Pancreas (tissue), 10 donors: ENCODE measurements around the gene CTSW. TPM values are rescaled to one million over a fixed set of nuclear protein-coding genes. Genes with fewer than 3 reads are reported as not detected.

ENCODE experiments used
- ATAC-seq, 4 donors: fragments of 200-7000 bp; cut with Tn5 transposase; one replicate each; pipeline versions ENCODE4 v1.8.0 to v1.9.1; 2020; ENCODE audit warnings: mild to moderate bottlenecking in 4 of 4, moderate library complexity in 4 of 4
- DNase-seq, 6 donors: peaks; one replicate each; pipeline ENCODE4 v3.0.0-alpha.2; 2020
- FAIRE-seq: peaks from 2 replicates; lab custom pipeline; 2012; peaks lifted over from hg19 to GRCh38; lab: Jason Lieb, UNC
- H3K27ac ChIP-seq, 4 donors: fragments of 200-600 bp; sonication (generic); 1 replicate in 3 of 4; 2 replicates in 1 of 4; pipeline versions ENCODE4 v1.5.0 to v1.8.0; 2020
- H3K27me3 ChIP-seq, 4 donors: fragments of 200-600 bp; one replicate each; pipeline ENCODE4 v1.8.0; 2021
- H3K36me3 ChIP-seq, 3 donors: fragments of 200-600 bp; sonication (generic) in 1 of 3; one replicate each; pipeline versions ENCODE4 v1.5.0 to v1.8.0; 2020 to 2021
- H3K4me1 ChIP-seq, 3 donors: fragments of 200-600 bp; one replicate each; pipeline ENCODE4 v1.8.0; 2021
- H3K4me3 ChIP-seq, 4 donors: fragments of 200-600 bp; sonication (generic) in 2 of 4; one replicate each; pipeline versions ENCODE4 v1.5.0 to v1.8.0; 2020 to 2021
- H3K9me3 ChIP-seq, 4 donors: fragments of 200-600 bp; one replicate each; pipeline ENCODE4 v1.8.0; 2021
- CTCF ChIP-seq, 4 donors: fragments of 200-600 bp; sonication (generic) in 3 of 4; IDR thresholded peaks; one replicate each; pipeline versions ENCODE4 v1.5.0 to v1.8.0; 2021; ENCODE audit warnings: antibody characterized with exemption in 4 of 4
- WGBS, 2 donors: extraction: QIAGEN DNeasy Blood & Tissue Kit; methylation state at CpG; one replicate each; pipeline ENCODE4 v1.1.7; 2013; 5-methylcytosine and 5-hydroxymethylcytosine counted together
- intact Hi-C, 3 donors: fragments of 100-400 bp; cut with DNase I; formaldehyde crosslinking; loops; one replicate each; pipeline versions ENCODE4 v1.11.1 to v1.14.2; 2022
- polyA plus RNA-seq, 2 donors: library from polyadenylated mRNA; stranded (reverse); fragments of 200-250 nt; gene quantifications; one replicate each; pipeline ENCODE4 v1.2.3, GENCODE V29; 2013
- total RNA-seq, 6 donors: library from RNA; stranded (reverse); fragmentation: NEBNext Ultra II Directional in 4 of 6; extraction: Animal tissue kit (Norgen Biotek cat#: 25700) in 4 of 6; gene quantifications; one replicate each; pipeline versions ENCODE4 v1.2.1 to v1.2.4, GENCODE V29; 2021 to 2023
- donor health status: healthy with polysubstance abuse.
- donor health status: DM: no; HTN: no; CAD: no; lungs with moderate emphysema.
- donor health status: DM: no; HTN: no; CAD: no.
- donor health status: control.
- donor health status: control.
- donor health status: Bipolar disorder and iron deficiency.
- donor health status: DM: yes; HTN: yes; CAD: no.
- donor health status: DM: no; HTN: no; CAD: no.
- donor health status: DM: no; HTN: no; CAD: no.
- donor health status: DM: yes; HTN: yes; CAD: no.

Gene CTSW
- total and polyA plus RNA-seq, 8 donors = 0.14 to 0.72 (median 0.46) TPM; not detected in 1

DNA sequence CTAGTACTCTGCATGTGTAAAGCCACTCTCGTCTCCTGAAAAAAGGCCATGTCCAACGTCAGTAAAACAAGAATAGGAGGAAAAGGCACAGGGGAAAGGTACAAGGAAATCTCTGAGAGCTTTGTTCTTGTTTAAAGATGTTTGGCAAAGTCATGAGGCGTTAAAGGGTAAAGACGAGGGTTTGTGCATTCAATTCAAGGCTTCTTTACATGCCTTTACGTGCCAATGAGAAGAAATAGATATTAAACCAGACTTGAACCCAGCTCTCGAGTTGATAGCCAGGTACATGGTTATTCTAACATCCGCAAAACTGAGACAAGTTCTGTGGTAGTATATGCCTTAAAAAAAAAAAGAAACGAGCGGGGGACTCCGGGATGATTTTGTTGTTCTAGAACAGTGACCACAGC is 21.0 kb upstream of the CTSW start:
- ATAC-seq (no peak), FAIRE-seq (no peak), DNase-seq (no peak)
- no peaks in the 10 kb centered on the region for H3K27me3 ChIP-seq
- no peaks in the 10 kb centered on the region for H3K9me3 ChIP-seq
- peaks cover 3 to 23% (median 14%) of the 10 kb centered on the region in 3 donors for H3K4me1 ChIP-seq
- intact Hi-C loops = no loop called here
- H3K4me3 ChIP-seq = peak overlapping the region; percentile 18 to 100 (median 90)
- H3K36me3 ChIP-seq = peaks cover 4 to 16% (median 10%) of the 10 kb centered on the region in 3 donors
- no peak for TF ChIP-seq CTCF (IDR thresholded peaks at IDR 0.05)
- peak overlapping the region; percentile 82 to 93 (median 88) for H3K27ac ChIP-seq
- WGBS, 2 donors = 1% methylated on average over 10 of the region's 10 CpGs

GRCh38 chr11:65859095-65859811 is 20.4 kb upstream of the CTSW start:
- H3K4me3 ChIP-seq = peak overlapping the region; percentile 18 to 100 (median 98)
- ATAC-seq (peak; percentile 66 to 82 (median 71)), FAIRE-seq (no peak), DNase-seq (peak; percentile 93 to 98 (median 96))
- 1% methylated on average over 45 to 46 of the region's 46 CpGs for WGBS, 2 donors
- no peak for TF ChIP-seq CTCF (IDR thresholded peaks at IDR 0.05)
- intact Hi-C loops = no loop called here
- H3K27me3 ChIP-seq = no peaks in the 10 kb centered on the region
- H3K4me1 ChIP-seq = peaks cover 3 to 23% (median 14%) of the 10 kb centered on the region in 3 donors
- peaks cover 4 to 22% (median 14%) of the 10 kb centered on the region in 3 donors for H3K36me3 ChIP-seq
- H3K9me3 ChIP-seq = no peaks in the 10 kb centered on the region
- H3K27ac ChIP-seq = peak overlapping the region; percentile 81 to 93 (median 88)

DNA sequence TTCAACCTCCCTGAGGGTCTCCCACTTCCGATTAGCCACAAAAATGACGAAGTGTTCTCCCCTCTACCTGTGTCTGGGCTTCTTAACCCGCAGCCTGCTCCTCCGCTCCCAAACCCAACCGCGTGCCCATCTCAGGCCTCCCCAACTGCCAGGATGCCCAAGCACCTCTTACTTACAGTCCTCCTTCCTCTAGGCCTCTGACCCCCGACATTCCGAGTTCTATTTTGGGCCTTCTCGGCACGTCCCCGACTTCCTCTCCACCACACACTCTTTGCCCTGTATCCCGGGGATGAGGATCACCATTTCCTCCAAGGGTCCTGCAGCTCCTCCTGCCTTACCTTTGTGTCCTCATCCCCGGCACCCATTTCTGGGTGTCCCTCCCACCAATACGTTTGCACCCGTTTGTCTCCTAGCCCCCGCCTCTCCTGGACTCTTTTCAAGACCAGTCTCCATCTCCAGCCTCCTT is 19.8 kb upstream of the CTSW start:
- Histone ChIP-seq H3K27ac (peak overlapping the region; percentile 81 to 93 (median 88)), H3K36me3 (peaks cover 4 to 23% (median 18%) of the 10 kb centered on the region in 3 donors), H3K4me1 (peaks cover 3 to 23% (median 14%) of the 10 kb centered on the region in 3 donors), H3K9me3 (no peaks in the 10 kb centered on the region), H3K27me3 (no peaks in the 10 kb centered on the region), H3K4me3 (peak overlapping the region; percentile 18 to 100 (median 98))
- no peak for TF ChIP-seq CTCF (IDR thresholded peaks at IDR 0.05)
- 5% methylated on average over 16 of the region's 16 CpGs for WGBS, 2 donors
- peak in 4 of 6 donors; percentile 52 to 68 (median 61) for DNase-seq
- intact Hi-C loops = no loop called here
- FAIRE-seq = no peak
- no peak for ATAC-seq

- no peaks in the 10 kb centered on the region for H3K27me3 ChIP-seq
- ATAC-seq (peak; percentile 70 to 79 (median 72)), DNase-seq (peak; percentile 95 to 98 (median 96)), FAIRE-seq (peak; percentile 5)
- 0% methylated on average over 78 of the region's 78 CpGs for WGBS, 2 donors
- peak within 1 kb of the TSS; percentile 81 to 93 (median 88) for H3K27ac ChIP-seq
- no peaks in the 10 kb centered on the region for H3K9me3 ChIP-seq
- peak within 1 kb of the TSS; percentile 95 to 100 (median 98) for H3K4me3 ChIP-seq
- peak; percentile 69 to 89 (median 85) for TF ChIP-seq CTCF (IDR thresholded peaks at IDR 0.05)
- H3K36me3 ChIP-seq = peaks cover 0 to 23% (median 13%) of the 10 kb centered on the region in 3 donors
- peaks cover 3 to 22% (median 14%) of the 10 kb centered on the region in 3 donors for H3K4me1 ChIP-seq
- intact Hi-C loops = no loop called here
These were observed 19.1 kb upstream of the CTSW start, which contains the start of gene MUS81 for GRCh38 chr11:65860278-65861164. TSS of gene MUS81 (plus strand) at chr11:65860433. CDS start at chr11:65860754, 321 bp downstream.
